ENCODE measurements around the gene RTN4. TPM values are rescaled to one million over a fixed set of nuclear protein-coding genes. Genes with fewer than 3 reads are reported as not detected.

RTN4 gene
- total RNA-seq, 2 donors from 2014 or later = 180 to 225 TPM

GRCh38 chr2:55073000-55073983, 23.0 kb upstream of the RTN4 start:
- 92 to 100% methylated on average over 2 to 5 of the region's 6 CpGs for WGBS, 2 experiments (ENCODE audit: insufficient coverage in 1 of 2, insufficient read length in 1 of 2)
- Mint-ChIP-seq H3K36me3 (ENCODE audit: low read depth) (no peaks in the 10 kb centered on the region), H3K27ac (no peak overlapping the region), H3K4me3 (no peak overlapping the region), H3K27me3 (ENCODE audit: insufficient read depth) (no peaks in the 10 kb centered on the region), H3K9me3 (peaks cover 7% of the 10 kb centered on the region), H3K4me1 (peaks cover 3% of the 10 kb centered on the region)
- no peaks in the 10 kb centered on the region for H3K36me3 ChIP-seq (ENCODE audit: control insufficient read depth, insufficient read depth, low read length)
- no peak overlapping the region for H3K27ac ChIP-seq (ENCODE audit: low read depth, low read length)
- H3K9me3 ChIP-seq (ENCODE audit: control insufficient read depth, low read length) = no peaks in the 10 kb centered on the region
- no peak overlapping the region for H3K4me3 ChIP-seq (ENCODE audit: low read length)
- TF ChIP-seq CTCF (conservative IDR thresholded peaks at IDR 0.05) = no peak
- no peak overlapping the region for H3K9ac ChIP-seq (ENCODE audit: extremely low read depth, low read length, poor library complexity, severe bottlenecking)
- H3K4me1 ChIP-seq (ENCODE audit: control insufficient read depth, insufficient read depth, low read length) = no peaks in the 10 kb centered on the region
- H3K27me3 ChIP-seq (ENCODE audit: control insufficient read depth, insufficient read depth, low read length, poor library complexity, severe bottlenecking) = no peaks in the 10 kb centered on the region
- no peak for DNase-seq

DNA sequence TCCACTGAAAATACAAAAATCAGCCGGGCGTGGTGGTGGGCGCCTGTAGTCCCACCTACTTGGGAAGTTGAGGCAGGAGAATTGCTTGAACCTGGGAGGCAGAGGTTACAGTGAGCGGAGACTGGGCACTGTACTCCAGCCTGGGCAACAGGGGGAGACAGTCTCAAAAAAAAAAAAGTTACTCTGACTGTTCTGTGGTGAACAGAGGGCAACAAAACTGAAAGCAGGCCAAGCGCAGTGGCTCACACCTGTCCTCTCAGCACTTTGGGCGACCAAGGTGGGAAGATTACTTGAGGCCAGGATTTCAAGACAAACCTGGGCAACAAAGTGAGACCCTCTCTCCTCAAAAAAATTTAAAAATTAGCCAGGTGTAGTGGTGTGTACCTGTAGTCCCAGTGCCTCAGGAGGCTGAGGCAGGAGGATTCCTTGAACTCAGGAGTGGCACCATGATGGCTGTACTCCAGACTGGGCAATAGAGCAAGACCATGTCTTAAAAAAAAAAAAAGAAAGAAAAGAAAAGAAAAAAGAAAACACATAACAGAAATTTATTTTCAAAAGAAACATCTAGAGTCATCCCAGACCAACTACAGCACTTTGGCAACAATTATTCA, 13.6 kb upstream of the RTN4 start:
- Mint-ChIP-seq H3K27ac (no peak overlapping the region), H3K4me1 (no peaks in the 10 kb centered on the region), H3K4me3 (no peak overlapping the region), H3K27me3 (ENCODE audit: insufficient read depth) (no peaks in the 10 kb centered on the region), H3K9me3 (no peaks in the 10 kb centered on the region), H3K36me3 (ENCODE audit: low read depth) (no peaks in the 10 kb centered on the region)
- H3K4me1 ChIP-seq (ENCODE audit: control insufficient read depth, insufficient read depth, low read length) = no peaks in the 10 kb centered on the region
- H3K9me3 ChIP-seq (ENCODE audit: control insufficient read depth, low read length) = no peaks in the 10 kb centered on the region
- WGBS, 2 experiments (ENCODE audit: insufficient coverage in 1 of 2, insufficient read length in 1 of 2) = 93 to 94% methylated on average over 6 of the region's 6 CpGs
- no peaks in the 10 kb centered on the region for H3K27me3 ChIP-seq (ENCODE audit: control insufficient read depth, insufficient read depth, low read length, poor library complexity, severe bottlenecking)
- H3K27ac ChIP-seq (ENCODE audit: low read depth, low read length) = no peak overlapping the region
- no peak for DNase-seq
- peak; percentile 64 for TF ChIP-seq CTCF (conservative IDR thresholded peaks at IDR 0.05)
- H3K36me3 ChIP-seq (ENCODE audit: control insufficient read depth, insufficient read depth, low read length) = no peaks in the 10 kb centered on the region
- no peak overlapping the region for H3K9ac ChIP-seq (ENCODE audit: extremely low read depth, low read length, poor library complexity, severe bottlenecking)
- no peak overlapping the region for H3K4me3 ChIP-seq (ENCODE audit: low read length)

- Histone ChIP-seq H3K4me3 (ENCODE audit: low read length) (no peak overlapping the region), H3K4me1 (ENCODE audit: control insufficient read depth, insufficient read depth, low read length) (no peaks in the 10 kb centered on the region), H3K36me3 (ENCODE audit: control insufficient read depth, insufficient read depth, low read length) (no peaks in the 10 kb centered on the region), H3K27ac (ENCODE audit: low read depth, low read length) (no peak overlapping the region), H3K9me3 (ENCODE audit: control insufficient read depth, low read length) (no peaks in the 10 kb centered on the region), H3K9ac (ENCODE audit: extremely low read depth, low read length, poor library complexity, severe bottlenecking) (no peak overlapping the region), H3K27me3 (ENCODE audit: control insufficient read depth, insufficient read depth, low read length, poor library complexity, severe bottlenecking) (no peaks in the 10 kb centered on the region)
- Mint-ChIP-seq H3K27me3 (ENCODE audit: insufficient read depth) (no peaks in the 10 kb centered on the region), H3K9me3 (no peaks in the 10 kb centered on the region), H3K4me1 (no peaks in the 10 kb centered on the region), H3K27ac (no peak overlapping the region), H3K4me3 (no peak overlapping the region), H3K36me3 (ENCODE audit: low read depth) (no peaks in the 10 kb centered on the region)
- no peak for DNase-seq
- WGBS, 2 experiments (ENCODE audit: insufficient coverage in 1 of 2, insufficient read length in 1 of 2) = 95 to 98% methylated on average over 4 to 6 of the region's 6 CpGs
- TF ChIP-seq CTCF (conservative IDR thresholded peaks at IDR 0.05) = no peak
Measured at GRCh38 chr2:55063226-55063625, 13.0 kb upstream of the RTN4 start.
